Thymus (tissue), 11 donors: Measurements from ENCODE around the gene HMGCS2. TPM values are rescaled to one million over a fixed set of nuclear protein-coding genes. Genes with fewer than 3 reads are reported as not detected.
"Not testable (repeated sequence)": the region's sequence is repeated elsewhere in the genome, so short reads cannot be mapped to it uniquely, and the experiment has no call there.

Experiments
- DNase-seq, 9 donors: peaks; one replicate each; pipeline ENCODE4 v3.0.0-alpha.2; 2013; ENCODE audit warnings: low spot score in 9 of 9, low read depth in 6 of 9, missing footprints in 1 of 9
- H3K27ac ChIP-seq, 2 donors: one replicate each; pipeline ENCODE4 v1.5.1; 2013; ENCODE audit warnings: control low read depth in 1 of 2, low read depth in 1 of 2, low read length in 1 of 2, mild to moderate bottlenecking in 1 of 2, moderate library complexity in 1 of 2
- H3K27me3 ChIP-seq, 2 donors: one replicate each; pipeline ENCODE4 v1.5.1; 2013; ENCODE audit warnings: low read length in 1 of 2; ENCODE audit not compliant: control insufficient read depth in 2 of 2, insufficient read depth in 1 of 2
- H3K36me3 ChIP-seq, 2 donors: one replicate each; pipeline ENCODE4 v1.5.1; 2013; ENCODE audit warnings: low read length in 1 of 2, mild to moderate bottlenecking in 1 of 2, moderate library complexity in 1 of 2; ENCODE audit not compliant: control insufficient read depth in 2 of 2, insufficient read depth in 2 of 2
- H3K4me1 ChIP-seq, 2 donors: one replicate each; pipeline ENCODE4 v1.5.1; 2013; ENCODE audit warnings: low read length in 2 of 2; ENCODE audit not compliant: control insufficient read depth in 2 of 2, insufficient read depth in 2 of 2
- H3K4me3 ChIP-seq, 2 donors: one replicate each; pipeline ENCODE4 v1.5.1; 2013; ENCODE audit warnings: low read length in 2 of 2, control low read depth in 1 of 2, mild to moderate bottlenecking in 1 of 2
- H3K9me3 ChIP-seq, 2 donors: one replicate each; pipeline ENCODE4 v1.5.1; 2013; ENCODE audit warnings: low read length in 1 of 2, mild to moderate bottlenecking in 1 of 2; ENCODE audit not compliant: control insufficient read depth in 2 of 2, insufficient read depth in 1 of 2
- WGBS: extraction: QIAGEN DNeasy Blood & Tissue Kit; methylation state at CpG from one replicate; pipeline ENCODE4 v1.1.7; 2013; 5-methylcytosine and 5-hydroxymethylcytosine counted together
- polyA plus RNA-seq: library from polyadenylated mRNA; stranded (reverse); fragments of 200-250 nt; gene quantifications from one replicate; pipeline ENCODE4 v1.2.3, GENCODE V29; 2013
- total RNA-seq: library from RNA; stranded (reverse); fragments of 120-200 nt; gene quantifications from one replicate; pipeline ENCODE4 v1.2.4, GENCODE V29; 2013
- donor health status: healthy.

Gene HMGCS2
- total and polyA plus RNA-seq, 2 donors: 1.5 to 3.9 TPM

GRCh38 chr1:119794876-119795240, 26.2 kb upstream of the HMGCS2 start:
- Histone ChIP-seq H3K9me3 (no peaks in the 10 kb centered on the region), H3K4me1 (peaks cover 0 to 7% of the 10 kb centered on the region in 2 donors), H3K27me3 (no peaks in the 10 kb centered on the region), H3K27ac (no peak overlapping the region), H3K36me3 (no peaks in the 10 kb centered on the region), H3K4me3 (no peak overlapping the region)
- no peak for DNase-seq
- 92% methylated on average over 3 of the region's 3 CpGs for WGBS

GRCh38 chr1:119794230-119794875, 25.6 kb upstream of the HMGCS2 start:
- 90% methylated on average over 8 of the region's 8 CpGs for WGBS
- Histone ChIP-seq H3K4me3 (no peak overlapping the region), H3K27ac (no peak overlapping the region), H3K9me3 (no peaks in the 10 kb centered on the region), H3K36me3 (no peaks in the 10 kb centered on the region), H3K4me1 (peaks cover 0 to 2% of the 10 kb centered on the region in 2 donors), H3K27me3 (no peaks in the 10 kb centered on the region)
- DNase-seq: no peak

- Histone ChIP-seq H3K4me3 (no peak overlapping the region), H3K9me3 (no peaks in the 10 kb centered on the region), H3K4me1 (no peaks in the 10 kb centered on the region), H3K27me3 (no peaks in the 10 kb centered on the region), H3K36me3 (no peaks in the 10 kb centered on the region), H3K27ac (no peak overlapping the region)
- WGBS: 96% methylated on average over 4 of the region's 4 CpGs
- DNase-seq: no peak
Measured at GRCh38 chr1:119791377-119791776, 22.7 kb upstream of the HMGCS2 start.

GRCh38 chr1:119790451-119791198, 21.9 kb upstream of the HMGCS2 start:
- H3K27ac ChIP-seq: no peak overlapping the region
- no peak for DNase-seq
- no peaks in the 10 kb centered on the region for H3K27me3 ChIP-seq
- 95% methylated on average over 9 of the region's 9 CpGs for WGBS
- H3K4me1 ChIP-seq: no peaks in the 10 kb centered on the region
- no peak overlapping the region for H3K4me3 ChIP-seq
- no peaks in the 10 kb centered on the region for H3K36me3 ChIP-seq
- no peaks in the 10 kb centered on the region for H3K9me3 ChIP-seq

GRCh38 chr1:119787776-119788175, 19.1 kb upstream of the HMGCS2 start:
- DNase-seq: no peak
- 86% methylated on average over 2 of the region's 2 CpGs for WGBS
- no peaks in the 10 kb centered on the region for H3K36me3 ChIP-seq
- no peaks in the 10 kb centered on the region for H3K27me3 ChIP-seq
- no peaks in the 10 kb centered on the region for H3K9me3 ChIP-seq
- no peaks in the 10 kb centered on the region for H3K4me1 ChIP-seq
- no peak overlapping the region for H3K4me3 ChIP-seq
- H3K27ac ChIP-seq: no peak overlapping the region

- not testable (repeated sequence) for H3K36me3 ChIP-seq, H3K4me3 ChIP-seq, H3K27ac ChIP-seq, DNase-seq, H3K9me3 ChIP-seq, H3K27me3 ChIP-seq, H3K4me1 ChIP-seq
- WGBS: 92% methylated on average over 4 of the region's 4 CpGs
Measured at GRCh38 chr1:119786473-119787050, 17.9 kb upstream of the HMGCS2 start.

- H3K4me1 ChIP-seq, H3K9me3 ChIP-seq, DNase-seq, H3K27me3 ChIP-seq, H3K36me3 ChIP-seq, H3K27ac ChIP-seq, H3K4me3 ChIP-seq: not testable (repeated sequence)
- 94% methylated on average over 7 of the region's 7 CpGs for WGBS
Measured at GRCh38 chr1:119786046-119786445, 17.3 kb upstream of the HMGCS2 start.

- Histone ChIP-seq H3K27me3 (no peaks in the 10 kb centered on the region), H3K4me3 (no peak overlapping the region), H3K4me1 (no peaks in the 10 kb centered on the region), H3K36me3 (no peaks in the 10 kb centered on the region), H3K27ac (no peak overlapping the region), H3K9me3 (no peaks in the 10 kb centered on the region)
- WGBS: 91% methylated on average over 3 of the region's 3 CpGs
- DNase-seq: no peak
Measured at GRCh38 chr1:119784191-119784781, 15.6 kb upstream of the HMGCS2 start.
